ENCODE results near the gene ACOT7. TPM values are rescaled to one million over a fixed set of nuclear protein-coding genes. Genes with fewer than 3 reads are reported as not detected.

Gene ACOT7
- total RNA-seq, 1 donor from 2014 or later, result 35.1 TPM

DNA sequence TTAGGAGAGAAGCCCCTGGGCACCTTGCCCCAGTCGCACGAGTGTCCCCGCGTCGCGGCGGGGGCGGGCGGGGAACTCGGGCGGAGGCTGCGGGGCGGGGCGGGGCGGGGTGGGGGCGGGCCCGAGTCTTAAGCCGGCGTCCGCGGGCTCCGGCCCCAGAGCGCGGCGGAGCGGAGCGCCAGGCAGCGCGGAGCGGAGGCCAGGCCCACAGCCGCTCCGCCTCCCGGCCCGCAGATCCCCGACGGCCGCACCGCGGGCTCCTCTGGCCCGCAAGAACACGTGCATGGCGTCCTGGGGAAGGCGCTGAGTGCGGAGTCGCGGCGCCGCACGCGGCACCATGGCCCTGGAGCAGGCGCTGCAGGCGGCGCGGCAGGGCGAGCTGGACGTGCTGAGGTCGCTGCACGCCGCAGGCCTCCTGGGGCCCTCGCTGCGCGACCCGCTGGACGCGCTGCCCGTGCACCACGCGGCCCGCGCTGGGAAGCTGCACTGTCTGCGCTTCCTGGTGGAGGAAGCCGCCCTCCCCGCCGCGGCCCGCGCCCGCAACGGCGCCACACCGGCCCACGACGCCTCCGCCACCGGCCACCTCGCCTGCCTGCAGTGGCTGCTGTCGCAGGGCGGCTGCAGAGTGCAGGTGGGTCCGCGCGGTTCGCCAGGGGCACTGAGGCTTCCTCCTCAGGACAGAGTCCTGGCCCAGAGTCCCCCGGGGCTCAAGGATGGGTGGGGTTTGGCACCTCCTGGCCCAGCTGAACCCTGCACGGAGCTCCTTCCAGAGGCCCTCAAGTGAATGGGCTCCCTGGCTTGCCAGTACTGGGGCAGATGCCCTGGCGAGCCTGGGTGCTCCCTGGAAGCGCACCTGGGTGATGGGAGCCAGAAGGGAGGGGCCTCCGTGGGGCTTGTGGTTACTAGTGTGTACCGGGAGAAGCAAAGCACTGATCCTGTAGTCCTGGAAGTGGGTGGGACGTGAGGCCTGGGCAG, 31.3 kb upstream of the ACOT7 start, which contains the start of gene ESPN:
Gene ESPN (plus strand): TSS at position 158 of the 975 bp plus-strand sequence. CDS start 180 bp downstream, at position 338.
- Mint-ChIP-seq H3K36me3 (ENCODE audit: low read depth, unreplicated experiment) (no peaks in the 10 kb centered on the region), H3K4me1 (ENCODE audit: unreplicated experiment) (no peaks in the 10 kb centered on the region), H3K9me3 (ENCODE audit: unreplicated experiment) (no peaks in the 10 kb centered on the region), H3K27ac (ENCODE audit: unreplicated experiment) (no peak within 1 kb of the TSS), H3K27me3 (ENCODE audit: unreplicated experiment) (peaks cover 29% of the 10 kb centered on the region), H3K4me3 (ENCODE audit: unreplicated experiment) (no peak within 1 kb of the TSS)
- TF ChIP-seq, protein P1, sequence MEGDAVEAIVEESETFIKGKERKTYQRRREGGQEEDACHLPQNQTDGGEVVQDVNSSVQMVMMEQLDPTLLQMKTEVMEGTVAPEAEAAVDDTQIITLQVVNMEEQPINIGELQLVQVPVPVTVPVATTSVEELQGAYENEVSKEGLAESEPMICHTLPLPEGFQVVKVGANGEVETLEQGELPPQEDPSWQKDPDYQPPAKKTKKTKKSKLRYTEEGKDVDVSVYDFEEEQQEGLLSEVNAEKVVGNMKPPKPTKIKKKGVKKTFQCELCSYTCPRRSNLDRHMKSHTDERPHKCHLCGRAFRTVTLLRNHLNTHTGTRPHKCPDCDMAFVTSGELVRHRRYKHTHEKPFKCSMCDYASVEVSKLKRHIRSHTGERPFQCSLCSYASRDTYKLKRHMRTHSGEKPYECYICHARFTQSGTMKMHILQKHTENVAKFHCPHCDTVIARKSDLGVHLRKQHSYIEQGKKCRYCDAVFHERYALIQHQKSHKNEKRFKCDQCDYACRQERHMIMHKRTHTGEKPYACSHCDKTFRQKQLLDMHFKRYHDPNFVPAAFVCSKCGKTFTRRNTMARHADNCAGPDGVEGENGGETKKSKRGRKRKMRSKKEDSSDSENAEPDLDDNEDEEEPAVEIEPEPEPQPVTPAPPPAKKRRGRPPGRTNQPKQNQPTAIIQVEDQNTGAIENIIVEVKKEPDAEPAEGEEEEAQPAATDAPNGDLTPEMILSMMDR (IDR thresholded peaks at IDR 0.05; ENCODE audit: unreplicated experiment), result no peak
- DNase-seq (ENCODE audit: low spot score), result no peak

DNA sequence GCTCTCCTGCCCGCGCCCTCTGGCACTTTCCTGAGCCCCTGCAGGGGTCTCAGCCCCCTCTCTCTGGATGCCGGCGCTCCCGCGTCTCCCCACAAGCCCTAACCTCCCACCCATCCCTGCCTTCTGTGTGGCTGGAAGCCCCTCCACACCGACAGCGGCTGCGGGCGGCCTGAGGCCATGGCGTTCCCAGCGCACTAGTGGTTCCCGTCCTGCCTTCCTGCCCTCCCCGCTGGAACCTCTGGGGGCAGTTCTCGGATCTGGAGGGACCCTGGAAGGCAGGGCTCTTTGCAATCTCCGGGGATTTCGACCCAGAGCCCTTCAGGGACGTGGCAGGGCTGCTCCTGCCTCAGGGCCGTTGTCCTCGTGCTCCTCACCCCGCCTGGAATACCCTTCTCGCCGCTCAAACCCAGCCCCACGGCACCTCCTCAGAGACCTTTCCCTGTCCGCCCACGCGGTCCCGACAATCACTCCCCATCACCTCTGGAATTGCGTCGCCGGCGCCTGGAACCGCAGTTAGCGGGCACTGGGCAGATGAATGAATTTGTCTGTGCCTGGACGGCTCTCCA, 30.5 kb upstream of the ACOT7 start:
- Mint-ChIP-seq H3K4me3 (ENCODE audit: unreplicated experiment) (no peak overlapping the region), H3K27ac (ENCODE audit: unreplicated experiment) (no peak overlapping the region), H3K36me3 (ENCODE audit: low read depth, unreplicated experiment) (no peaks in the 10 kb centered on the region), H3K9me3 (ENCODE audit: unreplicated experiment) (no peaks in the 10 kb centered on the region), H3K4me1 (ENCODE audit: unreplicated experiment) (no peaks in the 10 kb centered on the region), H3K27me3 (ENCODE audit: unreplicated experiment) (peaks cover 29% of the 10 kb centered on the region)
- TF ChIP-seq, protein P1 (IDR thresholded peaks at IDR 0.05; ENCODE audit: unreplicated experiment), result no peak
- no peak for DNase-seq (ENCODE audit: low spot score)

DNA sequence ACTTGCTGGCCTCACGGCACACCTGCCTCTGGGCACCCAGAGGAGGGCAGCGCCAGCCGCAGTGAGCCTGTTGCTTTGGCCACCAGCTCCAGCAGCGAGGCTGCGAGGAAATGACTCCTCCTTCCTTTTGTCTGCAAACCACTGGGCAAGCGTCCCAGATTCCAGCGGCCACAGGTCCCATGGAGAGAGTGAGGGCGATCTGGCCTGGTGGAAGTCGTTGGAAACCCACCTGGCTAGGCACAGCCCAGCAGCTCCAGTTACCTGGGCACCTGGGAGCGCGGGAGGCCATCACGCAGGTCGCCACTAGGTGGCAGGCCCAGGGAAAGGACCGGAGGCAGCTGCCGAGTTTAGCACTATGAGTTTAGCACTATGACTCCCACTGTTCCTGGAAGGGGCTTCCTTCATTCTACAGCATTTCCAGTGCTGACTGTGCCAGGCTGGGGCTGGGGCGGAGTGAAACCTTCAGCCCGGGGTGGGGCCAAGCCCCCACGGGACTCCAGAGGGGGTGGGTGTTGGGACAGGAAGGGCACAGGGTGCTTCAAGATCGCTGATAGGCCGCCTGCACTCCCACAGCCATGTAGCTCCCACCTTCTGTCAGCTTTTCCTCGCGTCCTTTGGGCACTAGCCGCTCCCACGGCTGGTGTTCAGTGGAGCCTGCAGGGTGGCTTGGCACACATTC, 29.9 kb upstream of the ACOT7 start:
- Mint-ChIP-seq H3K9me3 (ENCODE audit: unreplicated experiment) (no peaks in the 10 kb centered on the region), H3K27ac (ENCODE audit: unreplicated experiment) (no peak overlapping the region), H3K27me3 (ENCODE audit: unreplicated experiment) (peaks cover 29% of the 10 kb centered on the region), H3K4me3 (ENCODE audit: unreplicated experiment) (no peak overlapping the region), H3K36me3 (ENCODE audit: low read depth, unreplicated experiment) (no peaks in the 10 kb centered on the region), H3K4me1 (ENCODE audit: unreplicated experiment) (no peaks in the 10 kb centered on the region)
- DNase-seq (ENCODE audit: low spot score), result peak; percentile 63
- TF ChIP-seq, protein P1 (IDR thresholded peaks at IDR 0.05; ENCODE audit: unreplicated experiment), result peak; percentile 75

DNA sequence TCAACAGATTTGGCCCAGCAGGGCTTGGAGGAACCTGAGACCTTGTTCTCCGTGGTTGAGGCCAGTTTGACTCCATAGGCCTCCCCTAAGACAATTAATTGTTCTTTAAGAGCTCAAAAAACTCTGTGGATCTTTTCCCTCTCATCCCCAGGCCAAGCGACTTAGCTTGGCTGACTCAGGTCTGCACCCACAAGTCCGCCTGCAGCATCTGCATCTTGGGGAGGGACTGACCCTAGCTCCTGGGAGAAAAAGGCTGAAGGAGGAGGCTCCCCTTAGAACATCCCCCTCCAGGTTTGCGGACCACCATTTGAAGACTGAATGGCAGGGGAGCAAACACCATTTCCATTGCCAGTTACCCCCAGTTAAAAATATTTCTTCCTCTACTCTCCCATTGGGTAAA, 27.7 kb upstream of the ACOT7 start:
- Mint-ChIP-seq H3K27me3 (ENCODE audit: unreplicated experiment) (peaks cover 26% of the 10 kb centered on the region), H3K9me3 (ENCODE audit: unreplicated experiment) (no peaks in the 10 kb centered on the region), H3K36me3 (ENCODE audit: low read depth, unreplicated experiment) (no peaks in the 10 kb centered on the region), H3K27ac (ENCODE audit: unreplicated experiment) (no peak overlapping the region), H3K4me1 (ENCODE audit: unreplicated experiment) (no peaks in the 10 kb centered on the region), H3K4me3 (ENCODE audit: unreplicated experiment) (no peak overlapping the region)
- TF ChIP-seq, protein P1 (IDR thresholded peaks at IDR 0.05; ENCODE audit: unreplicated experiment), result no peak
- no peak for DNase-seq (ENCODE audit: low spot score)

All from endothelial cell (in vitro differentiated cells).